Pancreas (tissue), 10 donors: ENCODE results near the gene ZNF423. TPM values are rescaled to one million over a fixed set of nuclear protein-coding genes. Genes with fewer than 3 reads are reported as not detected.

ENCODE experiments used
- ATAC-seq, 4 donors: fragments of 200-7000 bp; cut with Tn5 transposase; one replicate each; pipeline versions ENCODE4 v1.8.0 to v1.9.1; 2020; ENCODE audit warnings: mild to moderate bottlenecking in 4 of 4, moderate library complexity in 4 of 4
- DNase-seq, 6 donors: peaks; one replicate each; pipeline ENCODE4 v3.0.0-alpha.2; 2020
- FAIRE-seq: peaks from 2 replicates; lab custom pipeline; 2012; peaks lifted over from hg19 to GRCh38; lab: Jason Lieb, UNC
- H3K27ac ChIP-seq, 4 donors: fragments of 200-600 bp; sonication (generic); 1 replicate in 3 of 4; 2 replicates in 1 of 4; pipeline versions ENCODE4 v1.5.0 to v1.8.0; 2020
- H3K27me3 ChIP-seq, 4 donors: fragments of 200-600 bp; one replicate each; pipeline ENCODE4 v1.8.0; 2021
- H3K36me3 ChIP-seq, 3 donors: fragments of 200-600 bp; sonication (generic) in 1 of 3; one replicate each; pipeline versions ENCODE4 v1.5.0 to v1.8.0; 2020 to 2021
- H3K4me1 ChIP-seq, 3 donors: fragments of 200-600 bp; one replicate each; pipeline ENCODE4 v1.8.0; 2021
- H3K4me3 ChIP-seq, 4 donors: fragments of 200-600 bp; sonication (generic) in 2 of 4; one replicate each; pipeline versions ENCODE4 v1.5.0 to v1.8.0; 2020 to 2021
- H3K9me3 ChIP-seq, 4 donors: fragments of 200-600 bp; one replicate each; pipeline ENCODE4 v1.8.0; 2021
- CTCF ChIP-seq, 4 donors: fragments of 200-600 bp; sonication (generic) in 3 of 4; IDR thresholded peaks; one replicate each; pipeline versions ENCODE4 v1.5.0 to v1.8.0; 2021; ENCODE audit warnings: antibody characterized with exemption in 4 of 4
- WGBS, 2 donors: extraction: QIAGEN DNeasy Blood & Tissue Kit; methylation state at CpG; one replicate each; pipeline ENCODE4 v1.1.7; 2013; 5-methylcytosine and 5-hydroxymethylcytosine counted together
- intact Hi-C, 3 donors: fragments of 100-400 bp; cut with DNase I; formaldehyde crosslinking; loops; one replicate each; pipeline versions ENCODE4 v1.11.1 to v1.14.2; 2022
- polyA plus RNA-seq, 2 donors: library from polyadenylated mRNA; stranded (reverse); fragments of 200-250 nt; gene quantifications; one replicate each; pipeline ENCODE4 v1.2.3, GENCODE V29; 2013
- total RNA-seq, 6 donors: library from RNA; stranded (reverse); fragmentation: NEBNext Ultra II Directional in 4 of 6; extraction: Animal tissue kit (Norgen Biotek cat#: 25700) in 4 of 6; gene quantifications; one replicate each; pipeline versions ENCODE4 v1.2.1 to v1.2.4, GENCODE V29; 2021 to 2023
- donor health status: healthy with polysubstance abuse.
- donor health status: DM: no; HTN: no; CAD: no; lungs with moderate emphysema.
- donor health status: DM: no; HTN: no; CAD: no.
- donor health status: control.
- donor health status: control.
- donor health status: Bipolar disorder and iron deficiency.
- donor health status: DM: yes; HTN: yes; CAD: no.
- donor health status: DM: no; HTN: no; CAD: no.
- donor health status: DM: no; HTN: no; CAD: no.
- donor health status: DM: yes; HTN: yes; CAD: no.

The ZNF423 gene
- total and polyA plus RNA-seq, 8 donors = 0.61 to 5.1 (median 3.0) TPM

DNA sequence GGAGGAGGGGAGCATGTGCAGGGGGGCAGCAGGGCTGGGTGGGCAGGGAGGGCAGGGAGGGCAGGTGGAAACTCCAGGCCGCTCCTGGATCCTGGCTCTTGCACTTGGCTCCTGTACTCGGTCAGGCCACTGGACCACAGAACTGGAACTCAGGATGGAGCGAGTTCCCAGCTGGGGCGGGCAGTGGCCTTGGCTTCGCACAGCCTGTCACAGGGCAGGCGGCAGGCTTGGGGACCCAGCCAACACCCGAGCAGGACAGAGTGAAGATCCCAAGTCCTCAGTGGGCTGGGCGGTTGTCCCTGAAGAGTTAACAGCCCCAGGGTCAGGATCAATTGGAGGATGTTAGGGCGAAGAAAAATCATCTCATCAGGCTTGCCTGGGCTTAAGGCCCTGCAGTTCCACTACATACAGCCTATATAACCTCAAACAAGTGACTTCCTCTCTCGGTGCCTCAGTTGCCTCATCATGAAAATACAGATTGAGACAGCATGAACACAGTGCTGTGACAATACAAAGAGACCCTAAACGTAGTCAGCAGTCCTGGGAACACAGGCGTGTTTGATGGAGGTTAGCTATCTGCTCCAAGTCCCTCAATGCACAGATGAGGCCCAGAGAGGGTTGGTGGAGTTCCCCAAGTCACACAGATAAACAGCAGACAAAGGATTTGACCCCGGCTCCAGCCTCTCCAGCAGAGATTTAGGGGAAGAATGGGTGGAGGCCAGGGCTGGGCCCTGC is 21.9 kb downstream of the ZNF423 start:
- no peak for FAIRE-seq

GRCh38 chr16:49833085-49833484 is 22.8 kb downstream of the ZNF423 start:
- Histone ChIP-seq H3K9me3 (no peaks in the 10 kb centered on the region), H3K27me3 (no peaks in the 10 kb centered on the region), H3K27ac (peak overlapping the region in 1 of 4 donors; percentile 5), H3K4me3 (no peak overlapping the region), H3K4me1 (no peaks in the 10 kb centered on the region), H3K36me3 (no peaks in the 10 kb centered on the region)
- no peak for TF ChIP-seq CTCF (IDR thresholded peaks at IDR 0.05)
- no peak for FAIRE-seq
- ATAC-seq = peak in 3 of 4 donors; percentile 22 to 36 (median 26)
- DNase-seq = peak in 1 of 6 donors; percentile 40
- intact Hi-C loops = no loop called here
- WGBS, 2 donors = 83 to 89% methylated on average over 11 of the region's 11 CpGs

More for the DNA sequence above, 21.9 kb downstream of the ZNF423 start:
- Histone ChIP-seq H3K9me3 (no peaks in the 10 kb centered on the region), H3K4me1 (no peaks in the 10 kb centered on the region), H3K4me3 (no peak overlapping the region), H3K27ac (no peak overlapping the region), H3K27me3 (no peaks in the 10 kb centered on the region), H3K36me3 (no peaks in the 10 kb centered on the region)
- ATAC-seq (peak in 2 of 4 donors; percentile 18), DNase-seq (peak in 1 of 6 donors; percentile 53)
- WGBS, 2 donors = 70 to 71% methylated on average over 13 of the region's 13 CpGs
- intact Hi-C loops = no loop called here
- TF ChIP-seq CTCF (IDR thresholded peaks at IDR 0.05) = no peak

- Histone ChIP-seq H3K9me3 (no peaks in the 10 kb centered on the region), H3K36me3 (no peaks in the 10 kb centered on the region), H3K4me1 (no peaks in the 10 kb centered on the region), H3K27ac (no peak overlapping the region), H3K27me3 (no peaks in the 10 kb centered on the region), H3K4me3 (no peak overlapping the region)
- DNase-seq (peak in 1 of 6 donors; percentile 16), FAIRE-seq (no peak), ATAC-seq (peak in 1 of 4 donors; percentile 16)
- TF ChIP-seq CTCF (IDR thresholded peaks at IDR 0.05) = no peak
- 91 to 96% methylated on average over 7 of the region's 7 CpGs for WGBS, 2 donors
- intact Hi-C loops = no loop called here
These were observed 23.7 kb downstream of the ZNF423 start for GRCh38 chr16:49832177-49832576.

DNA sequence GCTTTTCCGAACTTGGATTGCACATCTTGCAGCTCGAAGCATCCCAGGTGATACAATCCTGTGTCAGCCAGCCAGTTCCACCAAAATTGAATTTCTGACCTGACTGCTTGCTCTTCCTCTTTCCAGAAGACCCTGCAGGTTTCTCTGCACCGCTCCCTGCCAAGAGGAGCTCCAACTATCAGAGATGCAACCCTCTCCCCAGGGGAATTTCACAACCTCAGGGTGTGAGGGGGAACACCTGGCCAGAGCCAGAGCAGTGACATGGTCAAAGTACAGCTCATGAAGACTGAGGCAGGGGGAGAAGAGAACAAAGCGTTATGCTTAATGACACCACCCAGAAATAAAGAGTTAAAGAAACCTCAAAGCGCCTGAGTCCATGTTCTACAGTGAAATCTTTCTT is 25.0 kb downstream of the ZNF423 start:
- DNase-seq (peak in 1 of 6 donors; percentile 2), ATAC-seq (no peak), FAIRE-seq (no peak)
- TF ChIP-seq CTCF (IDR thresholded peaks at IDR 0.05) = no peak
- Histone ChIP-seq H3K36me3 (no peaks in the 10 kb centered on the region), H3K27ac (no peak overlapping the region), H3K4me1 (no peaks in the 10 kb centered on the region), H3K9me3 (no peaks in the 10 kb centered on the region), H3K27me3 (no peaks in the 10 kb centered on the region), H3K4me3 (no peak overlapping the region)
- 87 to 97% methylated on average over 5 of the region's 5 CpGs for WGBS, 2 donors
- intact Hi-C loops = no loop called here
